ENCODE data around the gene KHNYN. TPM values are rescaled to one million over a fixed set of nuclear protein-coding genes. Genes with fewer than 3 reads are reported as not detected.
"Not testable (repeated sequence)": the region's sequence is repeated elsewhere in the genome, so short reads cannot be mapped to it uniquely, and the experiment has no call there.

Gene KHNYN
- total RNA-seq (100 to 1,000 TPM; 142 to 150 TPM), polyA plus RNA-seq (10 to 100 TPM in 2 of 3 donors, 1 to 10 TPM in 1; 9.1 to 16.9 (median 10.6) TPM), total RNA-seq (232 to 365 (median 274) reads per million in 6 experiments)

- POLR2A ChIA-PET, result interaction anchor here (0.7 to 5.2 kb wide), 29 partner anchors 8 to 335 kb away, joined by 3 to 110 read pairs (median 4); partner anchors contain the start of genes ADCY4, CHMP4A, DCAF11 and DHRS1
- peaks cover 0 to 29% (median 0%) of the 10 kb centered on the region in 3 donors for H3K36me3 Mint-ChIP-seq
- peak within 1 kb of the TSS; percentile 88 to 100 (median 99) for H3K27ac Mint-ChIP-seq
- H3K4me3 Mint-ChIP-seq, result peak within 1 kb of the TSS; percentile 85 to 94 (median 91)
- DNase-seq, result peak; percentile 80 to 93 (median 86)
- ATAC-seq, result peak; percentile 83 to 85
- peaks cover 25 to 54% (median 47%) of the 10 kb centered on the region in 4 donors for H3K4me1 Mint-ChIP-seq
- no peaks in the 10 kb centered on the region for H3K27me3 Mint-ChIP-seq
- H3K9me3 Mint-ChIP-seq, result no peaks in the 10 kb centered on the region
These were observed at the start of gene KHNYN, which contains the start of gene CBLN3 for GRCh38 chr14:24429395-24430142. KHNYN (plus strand) TSS chr14:24429954; CDS start chr14:24430731, 777 bp downstream. CBLN3 (minus strand) TSS chr14:24429668; CDS start chr14:24429054, 614 bp downstream.

DNA sequence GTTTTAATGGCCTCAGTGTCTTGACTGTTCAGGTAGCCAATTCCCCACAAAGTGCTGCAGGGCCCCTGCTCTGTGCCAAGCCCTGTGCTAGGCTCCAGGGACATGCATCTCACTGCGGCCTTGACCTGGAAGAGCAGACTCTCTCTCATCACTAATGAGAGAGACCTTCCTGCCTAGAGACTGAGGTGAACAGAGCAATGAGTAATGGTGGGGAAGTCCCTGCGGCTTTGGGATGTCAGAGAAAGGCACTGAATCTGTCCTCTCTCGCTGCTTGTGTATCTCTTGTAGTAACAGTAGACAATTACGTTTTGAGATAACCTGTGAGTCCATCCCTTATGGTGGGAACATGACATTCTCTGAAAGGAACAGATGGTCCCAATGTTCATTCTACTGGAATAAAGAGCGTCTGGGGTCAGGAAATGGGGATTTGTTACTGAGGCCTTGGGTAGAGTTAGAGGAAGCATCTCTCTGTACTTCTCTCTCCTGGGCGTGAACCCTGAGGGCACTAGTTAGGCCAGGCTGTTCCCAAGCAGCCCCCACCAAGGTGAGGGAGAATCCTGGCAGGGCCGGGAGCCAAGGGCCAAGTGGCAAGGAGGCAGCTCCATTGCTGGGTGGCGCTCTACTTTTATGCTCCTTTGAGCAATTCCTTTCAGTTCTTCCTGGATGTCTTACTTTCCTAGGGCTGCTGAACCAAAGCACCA lies 48.2 kb upstream of the KHNYN start:
- H3K9me3 Mint-ChIP-seq, result no peaks in the 10 kb centered on the region
- no peak for ATAC-seq
- H3K4me1 Mint-ChIP-seq, result no peaks in the 10 kb centered on the region
- no peaks in the 10 kb centered on the region for H3K36me3 Mint-ChIP-seq
- POLR2A ChIA-PET, result no interaction called here
- peaks cover 0 to 12% (median 9%) of the 10 kb centered on the region in 5 donors for H3K27me3 Mint-ChIP-seq
- H3K27ac Mint-ChIP-seq, result no peak overlapping the region
- DNase-seq, result no peak
- no peak overlapping the region for H3K4me3 Mint-ChIP-seq

DNA sequence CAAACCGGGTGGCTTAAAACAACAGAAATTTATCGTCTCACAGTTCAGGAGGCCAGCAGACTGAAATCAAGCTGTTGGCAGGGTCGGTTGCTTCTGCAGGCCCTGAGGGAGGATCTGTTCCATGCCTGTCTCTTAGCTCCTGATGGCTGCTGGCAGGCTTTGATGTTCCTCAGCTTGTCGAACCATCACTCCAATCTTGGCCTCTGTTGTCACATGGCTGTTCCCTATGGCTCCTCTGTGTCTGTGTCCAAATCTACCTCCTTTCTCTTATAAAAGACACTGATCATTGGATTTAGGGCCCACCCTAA lies 47.7 kb upstream of the KHNYN start:
- Mint-ChIP-seq H3K4me3 (no peak overlapping the region), H3K4me1 (no peaks in the 10 kb centered on the region), H3K27me3 (peaks cover 0 to 14% (median 10%) of the 10 kb centered on the region in 5 donors), H3K27ac (no peak overlapping the region), H3K36me3 (no peaks in the 10 kb centered on the region), H3K9me3 (no peaks in the 10 kb centered on the region)
- no peak for DNase-seq
- POLR2A ChIA-PET, result no interaction called here
- no peak for ATAC-seq

GRCh38 chr14:24384169-24384568 lies 45.6 kb upstream of the KHNYN start:
- no peaks in the 10 kb centered on the region for H3K9me3 Mint-ChIP-seq
- H3K36me3 Mint-ChIP-seq, result no peaks in the 10 kb centered on the region
- H3K4me3 Mint-ChIP-seq, result no peak overlapping the region
- no peaks in the 10 kb centered on the region for H3K4me1 Mint-ChIP-seq
- no peak overlapping the region for H3K27ac Mint-ChIP-seq
- no peak for ATAC-seq
- peaks cover 0 to 14% (median 10%) of the 10 kb centered on the region in 5 donors for H3K27me3 Mint-ChIP-seq
- POLR2A ChIA-PET, result no interaction called here
- no peak for DNase-seq

DNA sequence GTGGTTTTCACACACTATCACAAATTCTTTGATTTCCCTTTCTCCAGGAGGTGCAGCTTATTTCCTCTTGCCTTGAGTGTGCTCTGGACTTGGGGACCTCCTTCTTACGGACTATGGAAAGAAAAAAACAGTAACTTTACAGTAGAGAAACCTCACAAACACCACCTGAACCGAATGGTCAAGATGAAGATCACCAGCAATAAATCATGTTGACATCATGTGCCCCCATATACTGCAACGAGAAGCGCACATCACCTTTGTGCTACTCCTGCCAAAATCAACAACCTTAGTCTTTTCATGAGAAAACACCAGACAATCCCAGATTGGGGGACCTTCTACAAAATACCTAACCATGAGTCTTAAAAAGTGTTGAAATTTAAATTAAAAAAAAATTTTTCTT lies 44.2 kb upstream of the KHNYN start:
- no peaks in the 10 kb centered on the region for H3K36me3 Mint-ChIP-seq
- H3K4me3 Mint-ChIP-seq, result no peak overlapping the region
- DNase-seq (no peak), ATAC-seq (no peak)
- H3K27ac Mint-ChIP-seq, result no peak overlapping the region
- H3K9me3 Mint-ChIP-seq, result no peaks in the 10 kb centered on the region
- H3K27me3 Mint-ChIP-seq, result peaks cover 0 to 18% (median 10%) of the 10 kb centered on the region in 5 donors
- POLR2A ChIA-PET, result no interaction called here
- H3K4me1 Mint-ChIP-seq, result no peaks in the 10 kb centered on the region

DNA sequence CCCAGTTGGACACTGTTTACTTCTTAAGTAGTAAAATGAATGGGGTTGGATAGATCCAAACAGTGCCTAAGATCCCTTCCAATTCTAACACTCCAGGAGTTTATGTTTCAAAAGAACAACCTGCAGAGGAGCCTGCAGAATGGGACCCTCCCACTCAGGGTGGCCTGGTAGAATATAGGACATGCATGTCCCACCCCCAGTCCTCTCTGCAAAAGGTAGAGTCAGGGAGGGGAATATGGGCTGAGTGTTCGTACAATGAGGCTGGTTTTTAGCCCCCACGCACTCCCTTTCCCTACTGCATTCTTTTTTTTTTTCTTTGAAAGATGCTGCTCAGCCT lies 42.8 kb upstream of the KHNYN start:
- no peak overlapping the region for H3K4me3 Mint-ChIP-seq
- H3K36me3 Mint-ChIP-seq, result no peaks in the 10 kb centered on the region
- POLR2A ChIA-PET, result no interaction called here
- DNase-seq (no peak), ATAC-seq (no peak)
- H3K27ac Mint-ChIP-seq, result peak overlapping the region in 1 of 10 donors; percentile 19
- H3K27me3 Mint-ChIP-seq, result peaks cover 0 to 26% (median 12%) of the 10 kb centered on the region in 5 donors
- H3K4me1 Mint-ChIP-seq, result no peaks in the 10 kb centered on the region
- H3K9me3 Mint-ChIP-seq, result no peaks in the 10 kb centered on the region

- H3K36me3 Mint-ChIP-seq, H3K27ac Mint-ChIP-seq, H3K9me3 Mint-ChIP-seq, DNase-seq, H3K4me1 Mint-ChIP-seq, ATAC-seq, H3K4me3 Mint-ChIP-seq, POLR2A ChIA-PET: not testable (repeated sequence)
- H3K27me3 Mint-ChIP-seq, result peaks cover 0 to 25% (median 15%) of the 10 kb centered on the region in 5 donors
These were observed 42.2 kb upstream of the KHNYN start for GRCh38 chr14:24387579-24387978.

DNA sequence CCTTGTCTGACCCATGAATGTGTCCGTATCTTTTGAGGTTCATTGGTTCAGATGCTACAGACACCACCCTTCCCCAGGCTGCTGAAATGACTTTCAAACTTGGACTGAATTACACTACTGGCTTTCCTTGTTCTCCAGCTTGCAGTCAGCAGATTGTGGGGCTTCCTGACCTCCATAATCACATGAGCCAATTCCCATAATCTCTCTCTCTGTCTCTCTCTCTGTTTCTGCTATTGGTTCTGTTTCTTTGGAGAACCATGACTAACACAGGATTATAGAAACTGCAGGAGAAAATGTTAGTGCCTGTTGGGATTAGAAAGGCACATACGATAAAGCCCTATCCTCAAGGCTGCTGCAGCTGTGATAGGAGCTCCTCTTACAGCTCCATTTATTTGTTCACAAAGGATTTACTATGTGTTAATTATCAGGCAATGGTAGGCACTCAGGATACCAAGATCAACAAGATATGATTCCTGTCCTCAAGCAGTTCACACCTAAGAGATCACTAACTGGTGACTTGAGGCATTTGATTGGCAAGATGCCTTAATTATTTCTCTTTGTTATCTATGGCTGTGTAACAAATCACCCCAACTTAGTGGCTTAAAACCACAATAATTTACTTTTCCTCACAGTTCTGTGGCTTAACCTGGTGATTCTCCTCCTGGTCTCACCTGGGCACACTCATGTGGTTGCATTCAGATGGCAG lies 41.1 kb upstream of the KHNYN start:
- DNase-seq (no peak), ATAC-seq (no peak)
- Mint-ChIP-seq H3K4me1 (no peaks in the 10 kb centered on the region), H3K27me3 (peaks cover 0 to 24% (median 15%) of the 10 kb centered on the region in 5 donors), H3K36me3 (no peaks in the 10 kb centered on the region), H3K9me3 (no peaks in the 10 kb centered on the region), H3K27ac (no peak overlapping the region), H3K4me3 (no peak overlapping the region)
- POLR2A ChIA-PET, result no interaction called here

- ATAC-seq (no peak), DNase-seq (no peak)
- no peak overlapping the region for H3K27ac Mint-ChIP-seq
- H3K4me1 Mint-ChIP-seq, result no peaks in the 10 kb centered on the region
- H3K27me3 Mint-ChIP-seq, result peaks cover 0 to 22% (median 11%) of the 10 kb centered on the region in 5 donors
- POLR2A ChIA-PET, result interaction anchor here (0.6 kb wide), 1 partner anchor 12 kb away, joined by 3 read pairs; no protein-coding TSS in a partner anchor
- H3K9me3 Mint-ChIP-seq, result no peaks in the 10 kb centered on the region
- H3K4me3 Mint-ChIP-seq, result no peak overlapping the region
- H3K36me3 Mint-ChIP-seq, result no peaks in the 10 kb centered on the region
These were observed 40.4 kb upstream of the KHNYN start for GRCh38 chr14:24389226-24389848.

GRCh38 chr14:24390701-24391468 lies 38.9 kb upstream of the KHNYN start:
- no peak for DNase-seq
- Mint-ChIP-seq H3K36me3 (no peaks in the 10 kb centered on the region), H3K27ac (no peak overlapping the region), H3K4me3 (no peak overlapping the region), H3K27me3 (peaks cover 0 to 20% (median 8%) of the 10 kb centered on the region in 5 donors), H3K4me1 (no peaks in the 10 kb centered on the region), H3K9me3 (no peaks in the 10 kb centered on the region)
- no peak for ATAC-seq
- POLR2A ChIA-PET, result no interaction called here

DNA sequence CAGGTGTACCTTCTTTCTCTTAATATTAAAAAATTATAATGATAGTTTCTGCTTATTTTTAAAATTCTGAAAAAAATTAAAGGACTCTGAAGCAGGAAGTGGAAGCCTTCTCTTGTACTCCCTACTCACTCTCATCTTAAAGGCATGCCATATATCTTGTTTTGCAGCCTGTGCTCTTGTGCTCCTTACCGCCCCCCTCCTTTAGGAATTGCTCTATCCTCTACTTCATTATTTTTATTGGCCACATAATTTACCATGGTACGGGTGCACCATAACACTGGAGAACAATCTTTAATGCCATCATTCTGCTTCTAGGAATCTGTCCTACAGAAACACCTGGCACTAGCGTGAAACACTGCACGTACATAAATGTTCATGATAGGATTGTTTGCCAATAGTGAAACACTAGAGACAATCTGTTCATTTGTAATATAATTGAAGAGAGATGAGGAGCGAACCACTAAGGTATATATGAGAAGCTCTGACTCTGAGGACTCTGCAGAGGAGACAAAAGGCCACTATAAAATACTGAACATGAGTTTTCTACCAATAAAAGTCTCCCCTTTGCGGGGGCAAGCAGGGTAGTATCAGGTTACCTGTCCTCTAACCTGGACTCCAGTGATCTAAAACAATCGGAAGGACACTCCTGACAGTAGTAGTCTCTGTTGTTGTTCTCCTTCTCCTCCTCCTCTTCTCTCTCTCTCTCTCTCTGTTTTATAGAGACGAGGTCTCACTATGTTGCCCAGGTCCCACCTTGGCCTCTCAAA lies 37.2 kb upstream of the KHNYN start:
- POLR2A ChIA-PET, result no interaction called here
- H3K36me3 Mint-ChIP-seq, result no peaks in the 10 kb centered on the region
- no peaks in the 10 kb centered on the region for H3K9me3 Mint-ChIP-seq
- no peak overlapping the region for H3K4me3 Mint-ChIP-seq
- DNase-seq (no peak), ATAC-seq (no peak)
- H3K27ac Mint-ChIP-seq, result no peak overlapping the region
- H3K4me1 Mint-ChIP-seq, result peaks cover 0 to 2% (median 0%) of the 10 kb centered on the region in 4 donors
- peaks cover 0 to 17% (median 5%) of the 10 kb centered on the region in 5 donors for H3K27me3 Mint-ChIP-seq
